Muscle of back (tissue), 11 donors: ENCODE measurements around the gene STK39. TPM values are rescaled to one million over a fixed set of nuclear protein-coding genes. Genes with fewer than 3 reads are reported as not detected.

Experiments
- DNase-seq, 3 donors: peaks; one replicate each; pipeline versions ENCODE4 v3.0.0 to v3.0.0-alpha.2; 2013
- polyA plus RNA-seq, 10 donors: library from polyadenylated mRNA; unstranded; fragments of 120-200 nt; gene quantifications; one replicate each; pipeline ENCODE4 v1.2.1, GENCODE V29; 2013; ENCODE audit not compliant: insufficient read length in 10 of 10

Gene STK39
- polyA plus RNA-seq, 10 donors = 18.3 to 26.0 (median 21.2) TPM

DNA sequence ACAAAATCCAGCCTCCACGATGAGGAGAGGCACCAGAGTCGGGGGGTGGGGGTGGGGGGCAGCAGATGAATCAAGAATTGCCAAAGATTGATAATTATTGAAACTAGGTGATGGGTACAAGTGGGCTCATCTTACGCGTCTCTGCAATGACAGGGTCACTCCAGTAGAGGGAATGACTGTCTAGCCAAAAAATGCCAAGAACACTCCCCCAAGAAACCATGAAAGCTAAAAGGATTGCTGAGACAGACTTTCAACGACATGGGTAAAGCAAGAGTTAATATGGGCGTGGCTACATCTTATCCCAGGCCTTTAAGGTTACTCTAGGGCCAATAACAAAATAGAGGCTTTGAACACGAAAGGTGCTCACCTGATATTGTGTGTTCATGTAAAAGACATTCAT, 86.5 kb downstream of the STK39 start:
- no peak for DNase-seq

DNA sequence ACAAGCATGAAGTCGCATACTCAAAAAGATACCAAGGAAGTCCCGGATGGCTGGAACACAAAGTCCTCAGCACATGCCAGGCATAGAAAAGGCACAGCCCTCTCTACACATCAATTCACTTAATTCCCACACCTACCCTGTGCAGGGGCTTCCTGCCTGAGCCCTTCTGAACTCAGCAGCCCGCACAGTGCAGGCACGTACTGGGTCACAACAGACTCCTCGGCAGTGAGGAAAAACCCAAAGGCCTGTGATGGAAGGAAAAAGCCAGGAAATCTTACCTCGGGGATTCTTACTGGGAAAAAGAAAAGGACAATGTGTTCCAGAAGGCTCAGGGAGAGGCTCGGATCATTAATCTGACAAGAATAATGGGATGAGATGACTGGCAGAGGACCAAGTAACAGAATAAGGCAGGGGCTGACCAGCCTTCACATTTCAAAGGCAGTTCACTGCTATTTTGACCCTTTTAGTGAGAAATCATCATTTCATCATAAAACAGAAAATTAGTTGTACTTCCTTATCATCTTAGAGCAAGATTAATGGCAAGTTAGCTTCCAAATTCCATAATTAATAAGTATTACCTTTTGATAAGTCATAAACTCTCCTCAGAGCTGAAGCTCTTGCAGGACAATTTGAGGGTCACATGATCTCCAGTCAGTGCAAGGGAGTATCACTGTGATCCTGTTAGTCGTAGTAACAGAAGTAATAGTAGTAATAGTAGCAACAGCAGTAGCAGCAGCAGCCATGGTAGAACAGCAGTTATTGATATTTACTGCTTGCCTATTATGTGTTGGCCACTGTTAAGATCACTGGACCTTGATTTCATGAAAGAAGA, 87.4 kb downstream of the STK39 start:
- no peak for DNase-seq

DNA sequence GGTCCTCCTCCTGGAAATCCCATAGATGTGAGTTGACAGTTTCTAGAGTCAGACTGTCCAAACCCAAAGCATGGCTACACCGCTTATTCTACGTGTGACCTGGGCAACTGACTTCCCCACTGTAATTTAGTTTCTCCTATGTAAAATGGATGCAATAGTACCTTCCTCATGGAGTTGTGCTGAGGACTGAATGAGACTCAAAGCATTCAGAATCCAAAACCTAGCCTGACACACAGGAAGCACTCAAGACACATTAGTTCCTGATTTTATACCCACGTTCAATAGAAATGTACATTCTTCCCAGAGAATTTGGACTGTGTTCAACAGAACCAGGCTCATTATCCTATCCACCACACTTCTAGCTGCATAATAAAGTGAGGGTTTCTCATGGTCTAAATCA, 88.8 kb downstream of the STK39 start:
- DNase-seq = no peak

DNA sequence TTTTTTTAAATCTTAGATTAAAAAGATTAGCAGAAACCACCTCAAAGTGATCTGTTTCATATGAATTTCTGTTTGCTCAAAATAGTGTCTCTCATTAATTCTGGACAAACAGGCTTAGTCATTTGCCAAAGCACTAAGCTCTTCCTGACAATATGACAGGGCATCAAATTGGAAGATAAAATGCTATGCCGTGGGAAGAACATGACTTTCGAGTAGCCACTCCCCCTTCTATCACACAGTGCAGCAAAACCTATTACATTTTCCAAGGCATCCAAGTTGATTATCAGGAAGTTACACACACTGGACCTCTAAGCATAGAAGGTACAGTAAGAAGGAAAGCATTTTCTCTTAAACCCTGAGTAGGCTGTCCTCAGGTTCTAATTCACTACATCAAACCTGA, 89.5 kb downstream of the STK39 start:
- no peak for DNase-seq

DNA sequence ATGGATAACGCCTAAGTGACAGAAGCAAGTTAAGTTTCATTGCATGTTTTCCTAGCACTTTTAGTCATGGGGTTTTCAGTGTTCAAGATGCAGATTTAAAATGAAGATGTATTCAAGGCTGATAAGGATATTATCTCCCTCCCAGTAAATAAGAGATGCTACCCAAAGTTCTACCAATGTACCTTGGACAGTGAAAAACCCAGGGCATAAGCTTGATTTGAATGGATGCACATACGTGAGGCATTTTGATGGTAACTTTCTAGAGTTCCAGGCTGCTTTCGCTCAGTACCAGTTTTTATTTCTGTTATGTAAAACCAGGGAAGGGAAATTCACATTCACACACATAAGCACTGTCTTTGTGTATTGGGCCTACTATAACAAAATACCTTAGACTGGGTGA, 90.3 kb downstream of the STK39 start:
- DNase-seq = no peak

DNA sequence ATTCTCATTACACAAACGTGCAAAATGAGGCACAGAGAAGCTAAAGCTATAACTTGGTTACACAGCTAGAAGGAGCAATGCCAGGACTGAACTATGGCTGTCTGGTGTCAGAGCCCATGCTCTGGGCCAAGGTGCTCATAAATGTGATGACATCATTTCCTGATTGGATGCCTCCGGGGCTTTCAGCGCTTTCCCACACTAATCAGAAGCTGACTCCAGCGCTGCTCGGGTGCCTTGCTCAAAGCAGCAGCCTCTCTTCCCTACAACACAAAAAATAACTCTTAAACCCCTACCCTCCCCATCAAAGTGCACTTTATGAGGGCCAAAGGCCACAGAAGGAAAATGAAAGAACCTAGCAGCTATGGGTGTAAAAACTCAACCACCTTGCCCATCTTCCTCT, 90.7 kb downstream of the STK39 start:
- peak in 2 of 3 donors; percentile 13 to 60 for DNase-seq

DNA sequence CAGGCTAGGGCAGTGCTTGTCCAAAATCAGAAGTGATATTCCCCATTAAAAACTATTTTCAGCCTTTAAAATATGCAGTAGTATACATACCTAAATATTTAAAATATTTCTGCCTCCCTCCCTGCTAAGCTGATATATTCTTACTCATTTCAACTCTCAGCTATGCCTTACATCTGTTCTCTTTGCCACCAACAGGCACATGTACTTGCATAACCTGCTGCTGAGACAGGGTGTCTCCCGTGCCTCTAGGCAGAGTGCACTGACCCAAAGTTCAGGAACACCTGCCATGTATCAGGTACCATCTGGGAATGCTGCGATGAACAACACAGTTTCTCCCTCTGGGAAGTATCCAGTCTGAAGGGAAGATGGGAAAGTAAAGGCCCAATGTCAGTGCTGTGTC, 91.7 kb downstream of the STK39 start:
- no peak for DNase-seq

DNA sequence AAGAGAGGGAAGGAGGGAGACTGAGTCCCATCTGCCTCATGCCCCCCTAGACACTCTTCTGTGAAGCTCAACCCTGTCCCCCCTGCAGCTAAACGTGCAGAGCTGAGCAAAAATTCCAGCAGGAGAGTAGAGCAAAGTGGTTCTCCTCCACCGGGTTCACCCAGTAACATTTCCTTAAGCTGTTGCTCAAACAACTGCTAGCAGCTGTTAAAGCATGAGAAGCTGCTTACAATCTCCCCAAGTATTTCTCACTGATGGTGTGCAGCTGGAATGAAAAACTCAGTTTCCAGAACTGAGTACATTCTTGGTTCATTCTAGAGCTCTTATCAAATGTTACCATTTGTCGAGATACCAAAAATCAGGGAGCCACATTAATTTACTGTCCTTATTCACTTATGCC, 92.3 kb downstream of the STK39 start:
- no peak for DNase-seq

DNA sequence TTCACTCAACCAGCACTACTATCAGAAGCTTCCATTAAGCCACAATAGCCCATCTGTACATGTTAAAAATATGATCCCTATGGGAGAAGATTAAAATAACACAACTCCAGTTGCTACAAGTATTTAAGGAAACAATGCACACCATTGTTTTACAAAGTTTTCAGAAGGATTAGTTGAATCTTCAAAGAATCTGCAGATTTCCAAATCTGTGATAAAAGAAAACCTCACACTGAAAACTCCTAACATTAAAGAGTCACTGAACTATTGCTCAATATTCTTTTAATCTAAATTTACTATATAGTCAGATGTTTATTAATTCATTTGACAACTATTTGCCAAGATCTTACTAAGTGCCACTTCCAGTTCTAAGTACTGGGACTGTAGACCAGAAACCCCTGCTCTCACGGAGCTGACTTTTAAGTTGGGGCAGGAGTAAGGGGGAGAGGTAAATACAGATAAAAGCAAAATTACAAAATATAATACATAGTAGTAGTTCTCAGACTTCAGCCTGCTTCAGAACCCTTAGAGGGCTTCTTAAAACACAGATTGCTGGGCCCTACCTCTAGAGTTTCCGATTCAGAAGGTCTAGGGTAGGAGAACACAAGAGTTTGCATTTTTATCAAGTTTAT, 94.4 kb downstream of the STK39 start:
- no peak for DNase-seq

DNA sequence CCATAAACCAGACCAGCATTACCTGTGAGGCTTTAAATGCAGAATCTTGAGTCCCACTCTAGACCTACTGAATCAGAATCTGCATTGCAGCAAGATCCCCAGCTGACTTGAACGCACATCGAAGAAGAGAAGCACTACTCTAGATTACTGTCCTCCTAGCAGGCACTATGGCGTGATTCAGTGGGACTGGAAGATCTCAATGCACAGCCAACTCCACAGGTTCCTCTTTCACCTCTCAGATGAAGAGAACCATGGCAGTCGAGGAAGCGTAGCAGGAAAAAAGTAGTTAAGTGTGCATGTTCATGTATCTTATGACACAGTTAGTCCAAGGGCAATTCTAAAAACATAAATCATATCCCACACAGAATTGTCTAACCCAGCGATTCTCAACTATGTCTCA, 97.4 kb downstream of the STK39 start:
- no peak for DNase-seq

DNA sequence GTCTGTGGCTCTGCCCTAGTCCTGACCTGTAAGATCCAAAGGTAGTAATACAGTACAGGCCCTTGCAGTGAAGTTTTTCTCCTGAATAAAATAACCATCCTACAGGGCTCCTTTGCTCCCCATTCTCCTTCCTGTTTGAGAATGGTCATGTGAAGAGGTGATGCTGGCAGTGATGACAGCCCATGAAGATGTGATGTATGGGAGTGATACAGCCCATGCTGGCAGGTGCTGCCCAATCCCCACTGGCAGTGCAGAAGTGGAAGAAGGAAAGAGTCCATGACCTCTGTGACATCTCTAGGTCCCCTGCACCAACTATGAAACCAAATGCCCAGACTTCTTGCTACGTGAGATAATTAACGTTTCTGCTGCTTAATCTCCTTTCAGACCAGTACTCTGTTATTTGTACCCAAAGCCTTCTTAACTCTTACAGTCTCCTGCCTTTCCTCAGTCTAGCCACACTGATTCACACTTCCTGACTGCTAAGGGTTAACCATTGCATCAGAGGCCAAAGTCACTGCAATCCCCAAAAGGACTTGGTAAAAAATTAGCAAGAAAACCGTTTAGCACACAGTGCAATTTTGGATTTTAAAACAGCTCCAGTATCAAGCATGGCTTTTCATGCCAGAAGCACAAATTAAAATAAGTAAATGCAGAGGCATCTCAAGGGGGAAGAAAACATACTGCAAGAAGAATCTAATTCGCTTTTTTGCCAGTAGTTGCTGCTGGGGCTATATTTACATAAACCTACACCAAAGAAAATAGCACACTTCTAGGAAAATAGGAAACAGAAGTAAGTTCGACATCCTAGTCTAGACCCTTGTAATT, 98.0 kb downstream of the STK39 start:
- DNase-seq = no peak

DNA sequence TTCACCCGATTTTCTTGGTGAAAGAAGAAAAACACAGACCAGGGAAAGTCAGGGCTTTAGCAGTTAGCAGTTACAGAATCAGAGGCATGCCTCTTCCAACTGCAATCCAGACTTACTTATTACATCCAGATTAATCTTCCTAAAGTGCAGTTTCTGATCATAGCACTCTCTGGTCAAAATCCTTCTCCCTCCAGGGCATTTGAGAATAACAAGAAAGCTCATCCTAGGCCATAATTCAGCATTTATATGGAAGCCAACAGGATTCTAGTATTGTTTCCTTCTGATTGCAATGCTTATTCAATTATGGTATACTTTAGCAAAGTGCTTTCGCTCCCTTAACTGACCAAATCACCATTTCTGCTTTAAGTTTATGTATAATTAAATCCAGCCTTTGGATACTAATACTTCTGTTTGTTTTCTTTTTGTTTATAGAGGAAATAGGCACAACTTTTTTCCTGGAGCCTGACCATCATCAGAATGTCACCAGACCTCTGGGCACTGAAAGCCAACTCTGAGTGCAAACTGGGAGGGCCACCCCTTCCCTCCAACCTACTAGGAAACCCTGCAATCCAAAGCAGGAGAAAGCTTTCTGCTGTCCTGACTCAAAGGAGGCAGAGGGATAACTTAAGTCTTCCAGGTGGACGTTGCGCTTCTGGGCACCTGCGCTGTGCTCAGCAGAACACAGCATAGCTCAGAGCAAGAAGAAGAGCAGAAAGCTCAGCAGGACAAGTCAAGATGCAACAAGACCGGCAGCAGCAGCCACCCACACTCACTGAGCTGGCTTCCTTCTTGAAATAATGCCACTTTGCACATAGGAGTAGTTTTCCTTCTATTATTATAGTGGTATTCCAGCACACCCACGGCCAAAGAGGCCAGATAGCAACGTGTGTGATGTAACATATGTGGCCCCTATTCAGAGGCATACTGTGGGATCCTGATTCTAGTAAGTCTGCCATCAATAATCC, 99.3 kb downstream of the STK39 start:
- DNase-seq = no peak

DNA sequence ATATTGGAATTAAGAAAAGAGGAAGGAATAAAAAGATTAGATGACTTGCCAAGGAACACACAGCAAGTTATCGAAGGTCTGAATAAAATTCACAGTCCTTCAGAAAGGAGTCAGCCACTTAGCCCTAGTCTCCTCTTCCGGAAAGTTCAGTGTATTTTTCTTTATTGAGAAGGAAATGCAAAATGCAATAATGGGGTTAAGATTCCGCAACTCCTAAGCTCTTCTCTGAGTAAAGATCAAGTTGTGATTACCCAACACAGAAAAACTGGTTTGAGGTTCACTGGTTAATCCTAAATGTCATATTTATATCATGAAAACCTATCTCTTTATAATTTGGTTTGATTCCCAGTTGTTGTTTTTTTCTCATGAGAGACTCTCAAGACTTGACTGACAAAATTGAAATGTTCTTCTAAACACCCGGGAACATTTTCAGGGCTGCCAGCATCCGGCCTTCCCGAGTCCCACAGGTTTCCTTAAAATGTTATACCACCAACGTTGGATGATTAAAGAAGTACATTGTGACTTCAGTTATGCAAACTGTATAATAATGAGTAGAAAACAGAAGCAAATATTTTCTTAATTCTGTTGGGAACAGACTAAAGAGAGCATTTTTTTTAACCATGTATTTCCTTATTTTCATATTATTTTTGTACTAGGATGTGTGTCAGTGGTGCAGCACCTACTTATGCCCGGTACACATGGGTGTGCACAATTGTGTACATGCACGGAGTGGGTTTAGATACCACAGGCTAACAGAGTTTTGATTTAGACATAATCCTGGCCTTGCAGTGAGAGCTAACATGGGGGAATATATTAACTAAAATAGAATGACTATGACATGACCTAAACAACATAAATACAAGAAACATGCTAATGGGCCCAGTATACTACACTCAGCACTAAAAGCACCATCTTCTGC, 100.2 kb downstream of the STK39 start:
- no peak for DNase-seq

DNA sequence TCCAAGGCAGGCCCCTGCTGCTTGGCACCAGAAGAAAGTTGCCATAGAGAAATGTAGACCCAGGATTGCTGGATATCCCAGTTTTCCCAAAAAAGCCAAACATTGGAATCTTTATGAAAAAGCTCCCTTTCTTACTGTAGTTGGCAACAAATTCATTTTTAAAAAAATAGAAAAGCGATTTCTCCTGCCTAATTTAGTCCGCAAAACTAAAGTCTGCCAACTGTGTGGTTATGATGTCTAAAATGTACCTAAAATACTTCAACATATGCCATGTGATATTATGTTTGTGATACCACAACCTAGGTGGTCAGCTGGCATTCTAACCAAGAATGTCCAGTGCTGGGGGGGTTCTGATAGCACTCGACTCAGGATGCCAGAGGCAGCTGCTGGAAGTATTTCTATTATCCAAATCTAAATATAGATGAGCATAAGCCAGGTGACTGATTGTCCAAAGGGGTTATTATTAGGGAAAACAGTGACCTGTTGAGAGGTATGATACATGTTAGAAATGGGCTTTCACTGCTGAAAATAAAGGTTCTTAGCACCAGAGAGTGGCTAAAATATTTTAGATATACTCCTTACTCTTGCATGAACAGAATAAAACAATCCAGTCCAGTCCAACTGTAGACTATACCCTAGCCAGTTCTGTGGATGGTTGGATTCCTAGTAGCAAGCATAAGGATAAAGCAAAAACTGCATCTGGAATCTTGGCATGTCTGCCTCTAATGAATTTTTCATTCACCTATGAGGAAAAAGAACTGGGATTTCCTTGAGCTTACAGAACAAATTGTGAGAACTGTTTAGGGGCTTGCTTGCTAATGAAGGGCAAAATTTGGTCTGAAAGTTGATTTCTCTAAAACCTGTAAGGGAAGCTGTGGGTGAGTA, 101.7 kb downstream of the STK39 start:
- no peak for DNase-seq

DNA sequence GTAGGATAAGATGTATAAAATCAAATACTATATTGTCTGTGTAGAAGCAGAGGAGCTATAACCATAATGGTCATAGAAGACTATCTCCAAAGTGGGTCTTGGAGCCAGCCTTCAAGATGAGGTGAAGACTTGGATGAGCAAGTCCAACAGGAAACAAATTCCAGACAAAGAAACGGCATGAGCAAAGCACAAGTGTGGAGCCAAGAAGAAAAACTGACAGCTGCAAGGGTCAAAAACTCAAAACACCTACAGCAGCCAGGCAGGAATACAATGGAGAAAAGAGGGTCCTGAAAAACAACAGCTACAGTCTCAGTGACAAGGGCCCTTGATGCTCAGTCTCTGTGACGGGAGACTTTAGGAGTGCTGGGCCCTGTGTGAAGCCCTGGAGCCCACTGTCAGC, 102.4 kb downstream of the STK39 start:
- no peak for DNase-seq

DNA sequence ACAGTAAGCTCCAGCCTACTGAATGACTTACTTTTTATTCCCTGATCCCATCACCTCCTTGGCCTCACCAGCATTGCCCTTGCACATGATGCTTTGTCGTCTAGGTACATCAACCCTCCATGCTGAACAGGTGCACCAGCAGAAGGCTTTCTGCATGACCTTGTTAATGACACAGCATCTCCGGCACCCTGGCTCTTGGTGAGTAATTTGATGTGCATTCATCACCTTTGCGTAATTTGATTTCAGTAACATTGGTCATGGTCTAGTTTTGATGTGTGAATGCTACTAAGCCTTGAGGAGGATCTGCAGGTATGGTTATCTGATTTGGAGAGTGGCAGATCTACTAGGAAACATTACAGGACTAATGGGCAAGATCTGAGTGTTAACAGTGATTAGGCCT, 103.6 kb downstream of the STK39 start:
- DNase-seq = no peak

DNA sequence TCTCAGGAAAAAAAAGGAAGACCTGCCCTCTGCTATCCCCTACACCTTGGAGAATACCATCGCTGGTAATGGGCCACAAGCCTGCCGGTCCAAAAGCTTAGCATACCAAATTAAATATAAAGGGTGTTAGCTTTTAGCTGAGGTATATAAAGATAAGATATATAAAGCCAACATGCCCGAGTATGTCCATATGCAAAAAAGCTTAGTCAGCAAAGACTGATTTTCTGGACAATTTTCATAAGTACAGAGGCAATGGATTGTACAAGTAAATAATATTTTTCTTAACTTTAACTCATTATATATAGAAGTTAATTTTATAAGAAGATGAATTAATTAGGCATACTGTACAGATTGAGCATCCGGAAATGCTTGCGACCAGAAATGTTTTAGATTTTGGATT, 106.5 kb downstream of the STK39 start:
- no peak for DNase-seq

DNA sequence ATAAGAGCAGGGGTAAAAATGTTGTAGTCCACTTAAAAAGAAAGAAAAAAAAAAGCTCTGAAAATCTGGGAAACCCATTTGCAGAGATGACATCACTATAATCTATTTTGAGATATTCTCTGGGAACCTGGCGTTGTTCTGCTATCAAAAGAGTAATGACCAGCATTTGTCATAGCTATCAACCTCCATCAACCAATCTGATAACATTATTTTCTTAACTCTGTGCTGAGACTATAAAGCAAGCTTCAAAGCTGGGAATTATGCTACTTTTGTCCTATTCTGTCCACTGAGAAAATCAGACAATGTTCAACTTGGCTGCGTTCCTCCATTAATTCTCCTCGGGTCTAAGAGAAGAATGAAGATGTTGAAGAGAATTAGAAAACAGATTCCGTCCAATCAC, 107.5 kb downstream of the STK39 start:
- DNase-seq = peak in 2 of 3 donors; percentile 34 to 67

DNA sequence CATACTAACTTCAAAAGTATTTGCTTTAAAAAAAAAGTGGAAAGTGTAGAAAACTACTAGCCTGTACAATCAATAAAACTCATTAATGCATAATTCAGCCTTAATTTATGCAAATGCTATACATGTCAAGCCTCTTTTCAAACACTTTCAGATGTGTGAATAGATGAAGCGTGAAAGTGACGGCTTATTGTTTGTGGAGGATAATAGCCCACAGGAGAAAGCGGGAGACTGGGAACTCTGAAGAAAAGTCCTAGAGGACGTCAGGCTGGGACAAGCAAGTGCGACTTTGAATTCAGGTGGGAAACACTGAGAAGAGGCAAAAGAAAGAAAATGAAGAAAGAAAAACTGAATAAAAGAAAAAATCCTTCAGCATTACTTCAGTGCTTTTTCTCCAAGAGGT, 108.5 kb downstream of the STK39 start:
- DNase-seq = no peak
